ENCODE measurements around the gene IPCEF1. TPM values are rescaled to one million over a fixed set of nuclear protein-coding genes. Genes with fewer than 3 reads are reported as not detected.
A peak's percentile ranks its signal among the peaks of the same experiment; 100 is the strongest.

Gene IPCEF1
- total RNA-seq, 4 donors from 2014 or later, result 3.1 to 9.7 (median 3.4) TPM

DNA sequence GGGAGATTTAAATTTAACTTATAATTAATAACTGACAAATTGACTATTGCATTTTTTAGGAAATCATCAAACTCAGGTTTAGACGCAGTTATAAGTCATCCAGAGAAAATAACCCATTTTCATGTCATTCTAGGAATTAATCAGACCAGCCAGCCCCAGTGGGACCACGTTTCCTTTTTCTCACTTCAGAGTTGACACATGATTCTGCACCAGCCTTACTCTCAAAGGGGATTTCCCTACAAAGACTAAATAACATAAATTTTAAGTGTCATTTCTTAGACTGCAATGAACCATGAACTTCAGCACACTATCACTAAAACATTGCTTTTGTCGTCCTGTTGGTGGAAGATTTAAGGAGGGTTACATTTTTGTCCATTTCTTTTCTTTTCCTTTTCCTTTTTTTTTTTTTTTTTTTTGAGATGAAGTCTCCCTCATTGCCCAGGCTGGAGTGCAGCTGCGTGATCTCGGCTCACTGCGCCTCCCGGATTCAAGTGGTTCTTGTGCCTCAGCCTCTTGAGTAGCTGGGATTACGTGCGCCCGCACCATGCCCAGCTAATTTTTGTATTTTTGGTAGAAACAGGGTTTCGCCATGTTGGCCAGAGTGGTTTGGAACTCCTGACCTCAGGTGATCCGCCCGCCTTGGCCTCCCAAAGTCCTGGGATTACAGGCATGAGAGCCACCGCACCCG is 3.6 kb downstream of the IPCEF1 start:
- Histone ChIP-seq H3K4me3 (no peak overlapping the region), H3K9me3 (no peaks in the 10 kb centered on the region), H3K27me3 (no peaks in the 10 kb centered on the region), H3K36me3 (no peaks in the 10 kb centered on the region), H3K4me1 (no peaks in the 10 kb centered on the region), H3K27ac (no peak overlapping the region)
- TF ChIP-seq, protein P1, sequence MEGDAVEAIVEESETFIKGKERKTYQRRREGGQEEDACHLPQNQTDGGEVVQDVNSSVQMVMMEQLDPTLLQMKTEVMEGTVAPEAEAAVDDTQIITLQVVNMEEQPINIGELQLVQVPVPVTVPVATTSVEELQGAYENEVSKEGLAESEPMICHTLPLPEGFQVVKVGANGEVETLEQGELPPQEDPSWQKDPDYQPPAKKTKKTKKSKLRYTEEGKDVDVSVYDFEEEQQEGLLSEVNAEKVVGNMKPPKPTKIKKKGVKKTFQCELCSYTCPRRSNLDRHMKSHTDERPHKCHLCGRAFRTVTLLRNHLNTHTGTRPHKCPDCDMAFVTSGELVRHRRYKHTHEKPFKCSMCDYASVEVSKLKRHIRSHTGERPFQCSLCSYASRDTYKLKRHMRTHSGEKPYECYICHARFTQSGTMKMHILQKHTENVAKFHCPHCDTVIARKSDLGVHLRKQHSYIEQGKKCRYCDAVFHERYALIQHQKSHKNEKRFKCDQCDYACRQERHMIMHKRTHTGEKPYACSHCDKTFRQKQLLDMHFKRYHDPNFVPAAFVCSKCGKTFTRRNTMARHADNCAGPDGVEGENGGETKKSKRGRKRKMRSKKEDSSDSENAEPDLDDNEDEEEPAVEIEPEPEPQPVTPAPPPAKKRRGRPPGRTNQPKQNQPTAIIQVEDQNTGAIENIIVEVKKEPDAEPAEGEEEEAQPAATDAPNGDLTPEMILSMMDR (IDR thresholded peaks at IDR 0.05), result no peak
- intact Hi-C loops (cut with DNase I; ENCODE audit: low total_unique reads), result no loop called here
- DNase-seq, result no peak

GRCh38 chr6:154350293-154350692 is 6.3 kb downstream of the IPCEF1 start:
- H3K27ac ChIP-seq, result no peak overlapping the region
- H3K36me3 ChIP-seq, result no peaks in the 10 kb centered on the region
- H3K4me3 ChIP-seq, result no peak overlapping the region
- no peaks in the 10 kb centered on the region for H3K9me3 ChIP-seq
- no peak for DNase-seq
- no peaks in the 10 kb centered on the region for H3K27me3 ChIP-seq
- H3K4me1 ChIP-seq, result no peaks in the 10 kb centered on the region
- TF ChIP-seq, protein P1 (IDR thresholded peaks at IDR 0.05), result no peak
- TF ChIP-seq POLR2A (IDR thresholded peaks at IDR 0.05), result no peak
- intact Hi-C loops (cut with DNase I; ENCODE audit: low total_unique reads), result no loop called here

DNA sequence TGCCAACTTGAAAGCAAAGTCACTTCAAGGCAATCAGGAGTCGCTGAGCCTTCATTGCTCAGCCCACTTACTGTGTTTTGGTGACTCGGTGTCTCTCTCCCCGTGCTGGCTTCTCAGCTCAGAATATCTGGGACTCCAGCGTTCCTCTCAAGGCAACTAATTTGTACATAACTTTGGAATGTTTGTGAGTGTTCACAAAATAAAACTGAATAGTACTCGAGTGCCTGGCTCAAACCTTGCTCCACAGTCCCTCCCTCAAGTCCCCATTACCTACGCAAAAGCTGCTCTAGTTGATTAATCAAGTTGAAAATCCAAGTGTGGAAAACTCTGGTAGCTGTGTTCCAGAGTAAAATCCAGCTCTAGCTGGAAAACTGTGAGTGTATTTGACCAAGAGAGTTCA is 8.6 kb downstream of the IPCEF1 start:
- no peaks in the 10 kb centered on the region for H3K36me3 ChIP-seq
- no peaks in the 10 kb centered on the region for H3K9me3 ChIP-seq
- TF ChIP-seq, protein P1 (IDR thresholded peaks at IDR 0.05), result no peak
- TF ChIP-seq POLR2A (IDR thresholded peaks at IDR 0.05), result no peak
- no peaks in the 10 kb centered on the region for H3K4me1 ChIP-seq
- no peak overlapping the region for H3K4me3 ChIP-seq
- DNase-seq, result no peak
- intact Hi-C loops (cut with DNase I; ENCODE audit: low total_unique reads), result no loop called here
- H3K27me3 ChIP-seq, result no peaks in the 10 kb centered on the region
- H3K27ac ChIP-seq, result no peak overlapping the region

DNA sequence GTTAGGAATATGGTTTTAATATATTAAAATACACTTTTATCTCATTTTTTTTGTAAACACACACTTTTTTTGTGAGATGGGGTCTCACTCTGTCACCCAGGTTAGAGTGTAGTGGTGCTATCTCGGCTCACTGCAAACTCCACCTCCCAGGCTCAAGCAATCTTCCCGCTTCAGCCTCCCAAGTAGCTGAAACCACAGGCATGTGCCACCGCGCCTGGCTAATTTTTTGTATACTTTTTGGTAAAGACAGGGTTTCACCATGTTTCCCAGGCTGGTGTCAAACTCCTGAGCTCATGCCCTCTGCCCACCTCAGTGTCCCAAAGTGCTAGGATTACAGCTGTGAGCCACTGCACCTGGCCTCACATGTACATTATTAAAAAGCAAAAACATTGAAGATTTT is 10.8 kb downstream of the IPCEF1 start:
- intact Hi-C loops (cut with DNase I; ENCODE audit: low total_unique reads), result no loop called here
- no peak for DNase-seq
- no peaks in the 10 kb centered on the region for H3K4me1 ChIP-seq
- TF ChIP-seq, protein P1 (IDR thresholded peaks at IDR 0.05), result no peak
- TF ChIP-seq POLR2A (IDR thresholded peaks at IDR 0.05), result no peak
- no peaks in the 10 kb centered on the region for H3K27me3 ChIP-seq
- H3K36me3 ChIP-seq, result no peaks in the 10 kb centered on the region
- H3K4me3 ChIP-seq, result no peak overlapping the region
- no peaks in the 10 kb centered on the region for H3K9me3 ChIP-seq
- H3K27ac ChIP-seq, result no peak overlapping the region

GRCh38 chr6:154343473-154344308 is 12.9 kb downstream of the IPCEF1 start:
- intact Hi-C loops (cut with DNase I; ENCODE audit: low total_unique reads), result no loop called here
- no peak overlapping the region for H3K27ac ChIP-seq
- TF ChIP-seq POLR2A (IDR thresholded peaks at IDR 0.05), result no peak
- TF ChIP-seq, protein P1 (IDR thresholded peaks at IDR 0.05), result peak in 2 of 4 experiments; percentile 9 to 27
- H3K27me3 ChIP-seq, result no peaks in the 10 kb centered on the region
- no peak for DNase-seq
- no peaks in the 10 kb centered on the region for H3K4me1 ChIP-seq
- no peaks in the 10 kb centered on the region for H3K9me3 ChIP-seq
- H3K4me3 ChIP-seq, result no peak overlapping the region
- H3K36me3 ChIP-seq, result no peaks in the 10 kb centered on the region
